ENCODE results near the gene GNAT2. TPM values are rescaled to one million over a fixed set of nuclear protein-coding genes. Genes with fewer than 3 reads are reported as not detected.

The GNAT2 gene
- total and polyA plus RNA-seq, 10 of the 15 experiments (the other 5 are each of a cell fraction or from before 2014, with no cell fraction given): 0.08 to 1.3 (median 0.41) TPM

DNA sequence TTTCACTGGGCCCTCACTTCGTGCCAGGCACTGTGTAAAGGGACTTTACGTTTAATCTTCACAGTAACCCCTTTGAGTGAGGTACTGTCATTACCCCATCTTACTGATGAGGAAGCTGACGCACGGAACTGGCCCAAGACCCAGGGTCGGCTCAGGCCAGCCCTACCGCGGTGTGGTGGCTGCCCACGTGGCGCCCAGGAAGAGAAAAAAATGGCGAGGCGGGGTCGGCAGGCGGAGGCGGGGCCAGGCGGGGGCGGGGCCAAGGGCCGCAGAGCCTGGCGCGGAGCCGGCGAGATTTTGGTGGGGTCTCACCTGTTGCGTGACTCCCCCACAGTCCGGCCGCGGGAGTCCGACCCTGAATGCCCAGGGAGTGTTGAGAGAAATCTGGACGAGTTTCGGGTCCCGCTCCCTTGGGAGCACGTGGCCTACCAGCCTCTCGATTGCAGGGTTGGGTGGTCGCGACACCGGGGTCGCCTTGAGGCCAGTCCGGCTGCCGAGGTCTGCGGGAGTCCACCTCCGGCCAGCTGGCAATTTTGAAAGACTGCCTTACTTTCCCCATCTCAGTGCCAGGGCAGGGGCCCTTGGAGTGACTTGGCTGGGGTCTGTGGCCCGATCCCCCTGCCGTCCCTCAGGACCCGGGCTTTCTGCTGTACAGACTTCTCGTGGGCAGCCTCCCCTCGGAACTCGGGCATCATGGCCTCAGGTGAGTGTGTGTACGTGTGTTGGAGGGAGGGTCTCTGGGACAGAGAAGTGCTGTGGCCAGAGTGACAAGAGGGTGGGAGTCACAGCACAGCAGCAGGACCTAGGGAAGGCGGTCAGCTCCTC lies at the start of gene GNAT2, which contains the start of gene AMPD2 (continued):
- TF ChIP-seq FOXM1 (IDR thresholded peaks at IDR 0.05; ENCODE audit: low read depth, low read length): no peak
- TF ChIP-seq, protein P1, sequence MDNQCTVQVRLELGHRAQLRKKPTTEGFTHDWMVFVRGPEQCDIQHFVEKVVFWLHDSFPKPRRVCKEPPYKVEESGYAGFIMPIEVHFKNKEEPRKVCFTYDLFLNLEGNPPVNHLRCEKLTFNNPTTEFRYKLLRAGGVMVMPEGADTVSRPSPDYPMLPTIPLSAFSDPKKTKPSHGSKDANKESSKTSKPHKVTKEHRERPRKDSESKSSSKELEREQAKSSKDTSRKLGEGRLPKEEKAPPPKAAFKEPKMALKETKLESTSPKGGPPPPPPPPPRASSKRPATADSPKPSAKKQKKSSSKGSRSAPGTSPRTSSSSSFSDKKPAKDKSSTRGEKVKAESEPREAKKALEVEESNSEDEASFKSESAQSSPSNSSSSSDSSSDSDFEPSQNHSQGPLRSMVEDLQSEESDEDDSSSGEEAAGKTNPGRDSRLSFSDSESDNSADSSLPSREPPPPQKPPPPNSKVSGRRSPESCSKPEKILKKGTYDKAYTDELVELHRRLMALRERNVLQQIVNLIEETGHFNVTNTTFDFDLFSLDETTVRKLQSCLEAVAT (IDR thresholded peaks at IDR 0.05): no peak
- peak in 1 of 2 experiments; percentile 40; a peak in 1 of 4 replicates for TF ChIP-seq BHLHE40 (IDR thresholded peaks at IDR 0.05; ENCODE audit: borderline replicate concordance in 1 of 2, low read depth in 2 of 2, low read length in 1 of 2)
- TF ChIP-seq RBBP5 (conservative IDR thresholded peaks at IDR 0.05): no peak
- TF ChIP-seq, protein P2, sequence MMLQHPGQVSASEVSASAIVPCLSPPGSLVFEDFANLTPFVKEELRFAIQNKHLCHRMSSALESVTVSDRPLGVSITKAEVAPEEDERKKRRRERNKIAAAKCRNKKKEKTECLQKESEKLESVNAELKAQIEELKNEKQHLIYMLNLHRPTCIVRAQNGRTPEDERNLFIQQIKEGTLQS (IDR thresholded peaks at IDR 0.05; ENCODE audit: borderline replicate concordance, extremely low read depth, low read depth, low read length): 0 out of 2 replicates have a peak, but pooled peaks have one; percentile 11
- TF ChIP-seq SMAD5 (IDR thresholded peaks at IDR 0.05; ENCODE audit: low read depth): peak; percentile 84

DNA sequence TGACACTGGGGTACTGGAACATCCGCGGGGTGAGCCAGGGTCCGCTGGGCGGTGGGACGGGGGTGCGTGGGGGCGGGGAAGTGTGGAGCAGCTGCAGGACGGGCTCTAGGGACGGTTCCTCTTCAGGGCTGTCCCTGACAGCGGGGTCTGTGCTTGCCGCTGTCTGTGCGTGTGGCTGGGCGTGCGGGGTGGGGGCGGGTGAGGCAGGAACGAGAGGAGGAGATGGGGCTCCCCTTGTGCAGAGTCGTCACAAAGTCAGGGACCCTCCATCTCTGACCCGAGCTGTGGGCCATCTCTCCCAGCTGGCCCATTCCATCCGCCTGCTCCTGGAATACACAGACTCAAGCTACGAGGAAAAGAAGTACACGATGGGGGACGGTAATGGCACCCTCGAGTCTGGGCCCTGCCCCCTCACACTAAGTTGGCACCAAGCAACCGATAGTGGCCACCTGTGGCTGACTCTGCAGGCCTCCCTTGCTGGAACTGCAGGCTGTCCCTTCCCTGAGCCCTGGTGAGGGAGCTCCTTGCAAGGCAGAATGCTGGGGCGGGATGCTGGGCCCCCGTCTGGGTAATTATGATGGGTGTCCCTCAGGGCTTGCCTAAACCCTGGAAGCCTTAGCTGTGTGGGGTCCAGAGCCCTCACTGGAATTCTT lies 48.8 kb upstream of the GNAT2 start:
- ChIA-PET CTCF (interaction anchor here (0.6 to 1.8 kb wide), 3 partner anchors 10 to 28 kb away, joined by 4 to 6 read pairs (median 4); no protein-coding TSS in a partner anchor), RAD21 (ENCODE audit: unreplicated experiment) (interaction anchor here (0.9 to 1.0 kb wide), 2 partner anchors 15 to 106 kb away, joined by 3 read pairs; no protein-coding TSS in a partner anchor), POLR2A (no interaction called here), SMC1A (ENCODE audit: uncharacterized antibody, unreplicated experiment) (interaction anchor here (1.1 kb wide), 1 partner anchor 317 kb away, joined by 3 read pairs; the partner anchor contains the start of gene AHCYL1)
- Histone ChIP-seq H3K9ac (ENCODE audit: control insufficient read depth, insufficient read depth, low read length) (peak overlapping the region; percentile 4; the same call in 1 of the 2 replicates), H3K27ac (ENCODE audit: control insufficient read depth, insufficient read depth) (no peak overlapping the region), H3K4me1 (ENCODE audit: control insufficient read depth, insufficient read depth, low read length) (peaks cover 10% of the 10 kb centered on the region), H4K20me1 (ENCODE audit: control insufficient read depth, insufficient read depth) (no peaks in the 10 kb centered on the region), H3K4me3 (peak overlapping the region; percentile 63), H2AFZ (ENCODE audit: control insufficient read depth, low read depth, low read length) (peak overlapping the region; percentile 29), H3K27me3 (replicated peaks in 1 of 2; ENCODE audit: control insufficient read depth in 2 of 2, insufficient read depth in 2 of 2, low read length in 1 of 2) (no peaks in the 10 kb centered on the region), H3K9me3 (replicated peaks; ENCODE audit: control insufficient read depth, insufficient read depth, low read length) (no peaks in the 10 kb centered on the region), H3K36me3 (ENCODE audit: control insufficient read depth in 2 of 2, insufficient read depth in 2 of 2, low read length in 1 of 2) (no peaks in the 10 kb centered on the region), H3K79me2 (ENCODE audit: control insufficient read depth, insufficient read depth, low read length) (no peaks in the 10 kb centered on the region), H3K4me2 (ENCODE audit: control insufficient read depth, insufficient read depth) (peak overlapping the region; percentile 87)
- no TSS peak for BruUV-seq (replicated peaks)
- ATAC-seq (no peak; the same call in 2 of the 3 replicates), FAIRE-seq (no peak), DNase-seq (ENCODE audit: low read depth, low spot score) (no peak)
- intact Hi-C loops (cut with micrococcal nuclease; ENCODE audit: unreplicated experiment) (no loop called here), in situ Hi-C loops (cut with MboI) (no loop called here)
- 13% methylated on average over 24 of the region's 26 CpGs for WGBS (ENCODE audit: insufficient coverage, insufficient replicate concordance, low lambda C conversion rate, missing lambda C conversion rate)
- no peak for TF ChIP-seq ZNF217 (IDR thresholded peaks at IDR 0.05)

All from GM12878 (cell line).